ENCODE results near the gene COL7A1.

Gene COL7A1

GRCh38 chr3:48528754-48529153 is 66.4 kb downstream of the COL7A1 start:
- Histone ChIP-seq H3K27ac (ENCODE audit: poor library complexity, severe bottlenecking) (no peak overlapping the region), H3K36me3 (ENCODE audit: low read depth) (peaks cover 70% of the 10 kb centered on the region), H3K9me3 (ENCODE audit: severe bottlenecking) (no peaks in the 10 kb centered on the region), H3K27me3 (ENCODE audit: insufficient read depth, poor library complexity, severe bottlenecking) (no peaks in the 10 kb centered on the region), H3K4me1 (ENCODE audit: insufficient read depth, poor library complexity, severe bottlenecking) (no peaks in the 10 kb centered on the region), H3K4me3 (ENCODE audit: severe bottlenecking) (no peak overlapping the region)
- ATAC-seq (ENCODE audit: low read depth) (no peak), DNase-seq (ENCODE audit: low spot score) (no peak)
- TF ChIP-seq CTCF (IDR thresholded peaks at IDR 0.05; ENCODE audit: poor library complexity, severe bottlenecking): no peak

GRCh38 chr3:48528048-48528447 is 67.1 kb downstream of the COL7A1 start:
- Histone ChIP-seq H3K27ac (ENCODE audit: poor library complexity, severe bottlenecking) (no peak overlapping the region), H3K9me3 (ENCODE audit: severe bottlenecking) (no peaks in the 10 kb centered on the region), H3K4me3 (ENCODE audit: severe bottlenecking) (no peak overlapping the region), H3K27me3 (ENCODE audit: insufficient read depth, poor library complexity, severe bottlenecking) (no peaks in the 10 kb centered on the region), H3K4me1 (ENCODE audit: insufficient read depth, poor library complexity, severe bottlenecking) (no peaks in the 10 kb centered on the region), H3K36me3 (ENCODE audit: low read depth) (peaks cover 63% of the 10 kb centered on the region)
- TF ChIP-seq CTCF (IDR thresholded peaks at IDR 0.05; ENCODE audit: poor library complexity, severe bottlenecking): no peak
- ATAC-seq (ENCODE audit: low read depth) (no peak), DNase-seq (ENCODE audit: low spot score) (no peak)

GRCh38 chr3:48524970-48525369 is 70.2 kb downstream of the COL7A1 start:
- no peak overlapping the region for H3K27ac ChIP-seq (ENCODE audit: poor library complexity, severe bottlenecking)
- no peak for TF ChIP-seq CTCF (IDR thresholded peaks at IDR 0.05; ENCODE audit: poor library complexity, severe bottlenecking)
- H3K9me3 ChIP-seq (ENCODE audit: severe bottlenecking): no peaks in the 10 kb centered on the region
- ATAC-seq (ENCODE audit: low read depth): no peak
- no peak for DNase-seq (ENCODE audit: low spot score)
- H3K4me3 ChIP-seq (ENCODE audit: severe bottlenecking): no peak overlapping the region
- H3K27me3 ChIP-seq (ENCODE audit: insufficient read depth, poor library complexity, severe bottlenecking): no peaks in the 10 kb centered on the region
- no peaks in the 10 kb centered on the region for H3K4me1 ChIP-seq (ENCODE audit: insufficient read depth, poor library complexity, severe bottlenecking)
- H3K36me3 ChIP-seq (ENCODE audit: low read depth): peaks cover 39% of the 10 kb centered on the region

GRCh38 chr3:48521635-48522034 is 73.5 kb downstream of the COL7A1 start:
- Histone ChIP-seq H3K36me3 (ENCODE audit: low read depth) (peaks cover 11% of the 10 kb centered on the region; the same call in 1 of the 2 replicates), H3K9me3 (ENCODE audit: severe bottlenecking) (no peaks in the 10 kb centered on the region), H3K4me1 (ENCODE audit: insufficient read depth, poor library complexity, severe bottlenecking) (no peaks in the 10 kb centered on the region), H3K4me3 (ENCODE audit: severe bottlenecking) (no peak overlapping the region), H3K27me3 (ENCODE audit: insufficient read depth, poor library complexity, severe bottlenecking) (no peaks in the 10 kb centered on the region), H3K27ac (ENCODE audit: poor library complexity, severe bottlenecking) (no peak overlapping the region)
- ATAC-seq (ENCODE audit: low read depth) (no peak), DNase-seq (ENCODE audit: low spot score) (no peak)
- TF ChIP-seq CTCF (IDR thresholded peaks at IDR 0.05; ENCODE audit: poor library complexity, severe bottlenecking): no peak

GRCh38 chr3:48519277-48519643 is 75.9 kb downstream of the COL7A1 start:
- Histone ChIP-seq H3K27ac (ENCODE audit: poor library complexity, severe bottlenecking) (no peak overlapping the region), H3K9me3 (ENCODE audit: severe bottlenecking) (no peaks in the 10 kb centered on the region), H3K4me1 (ENCODE audit: insufficient read depth, poor library complexity, severe bottlenecking) (no peaks in the 10 kb centered on the region), H3K4me3 (ENCODE audit: severe bottlenecking) (no peak overlapping the region), H3K36me3 (ENCODE audit: low read depth) (peaks cover 8% of the 10 kb centered on the region; the same call in 1 of the 2 replicates), H3K27me3 (ENCODE audit: insufficient read depth, poor library complexity, severe bottlenecking) (no peaks in the 10 kb centered on the region)
- DNase-seq (ENCODE audit: low spot score) (no peak), ATAC-seq (ENCODE audit: low read depth) (no peak)
- TF ChIP-seq CTCF (IDR thresholded peaks at IDR 0.05; ENCODE audit: poor library complexity, severe bottlenecking): no peak
